ENCODE measurements around the gene SUMF2.
"Not testable (repeated sequence)": the region's sequence is repeated elsewhere in the genome, so short reads cannot be mapped to it uniquely, and the experiment has no call there.

SUMF2 gene

GRCh38 chr7:56063500-56063881 is 595 bp upstream of the SUMF2 start:
- DNase-seq: peak; percentile 84

GRCh38 chr7:56066376-56066775 is 2.3 kb downstream of the SUMF2 start:
- DNase-seq: not testable (repeated sequence)

GRCh38 chr7:56074371-56074791 is 10.3 kb downstream of the SUMF2 start:
- peak; percentile 97 for DNase-seq

- DNase-seq: no peak
These were observed 13.6 kb downstream of the SUMF2 start for GRCh38 chr7:56077681-56078080.

- DNase-seq: no peak
These were observed 14.1 kb downstream of the SUMF2 start for GRCh38 chr7:56078196-56078595.

GRCh38 chr7:56079450-56080185 is 15.5 kb downstream of the SUMF2 start:
- peak; percentile 97 for DNase-seq

GRCh38 chr7:56080726-56081435 is 16.8 kb downstream of the SUMF2 start:
- not testable (repeated sequence) for DNase-seq

- DNase-seq: no peak
These were observed 17.7 kb downstream of the SUMF2 start for GRCh38 chr7:56081626-56082340.

- DNase-seq: peak; percentile 67
These were observed 19.2 kb downstream of the SUMF2 start for GRCh38 chr7:56083150-56083785.

- no peak for DNase-seq
These were observed 22.7 kb downstream of the SUMF2 start for GRCh38 chr7:56086761-56087160.

GRCh38 chr7:56087445-56087844 is 23.4 kb downstream of the SUMF2 start:
- no peak for DNase-seq

GRCh38 chr7:56091591-56091990 is 27.5 kb downstream of the SUMF2 start:
- no peak for DNase-seq

- DNase-seq: not testable (repeated sequence)
These were observed 28.3 kb downstream of the SUMF2 start for GRCh38 chr7:56092388-56092787.

- DNase-seq: no peak
These were observed 28.9 kb downstream of the SUMF2 start, which contains the start of gene PHKG1 for GRCh38 chr7:56092789-56093531. TSS of gene PHKG1 (minus strand) at chr7:56092952. CDS start at chr7:56088941, 4,011 bp downstream.

- DNase-seq: no peak
These were observed 33.6 kb downstream of the SUMF2 start for GRCh38 chr7:56097700-56098099.

- not testable (repeated sequence) for DNase-seq
These were observed 34.3 kb downstream of the SUMF2 start for GRCh38 chr7:56098187-56099008.

- DNase-seq: no peak
These were observed 35.6 kb downstream of the SUMF2 start for GRCh38 chr7:56099653-56100052.

- not testable (repeated sequence) for DNase-seq
These were observed 40.1 kb downstream of the SUMF2 start for GRCh38 chr7:56104138-56104537.

GRCh38 chr7:56105508-56105907 is 41.4 kb downstream of the SUMF2 start:
- peak; percentile 71 for DNase-seq

GRCh38 chr7:56106108-56107073 is 42.3 kb downstream of the SUMF2 start, which contains the start of gene CHCHD2:
TSS of gene CHCHD2 (minus strand) at chr7:56106476. CDS start at chr7:56106413, 63 bp downstream.
- DNase-seq: peak; percentile 100
